Fibroblast of skin of left quadriceps (primary cell): ENCODE results near the gene BRME1.
"Not testable (repeated sequence)": the region's sequence is repeated elsewhere in the genome, so short reads cannot be mapped to it uniquely, and the experiment has no call there.

Source experiments
- DNase-seq, 2 experiments: peaks; one replicate each; pipeline ENCODE4 v3.0.0-alpha.2; 2013; ENCODE audit warnings: low read depth in 2 of 2

Gene BRME1

GRCh38 chr19:13866463-13867046 is 39.4 kb downstream of the BRME1 start:
- DNase-seq, result no peak

GRCh38 chr19:13865571-13866462 is 40.1 kb downstream of the BRME1 start:
- DNase-seq, result no peak

- DNase-seq, result no peak
Observed at GRCh38 chr19:13864667-13865570, 41.0 kb downstream of the BRME1 start.

- DNase-seq, result no peak
Observed at GRCh38 chr19:13864046-13864666, 41.8 kb downstream of the BRME1 start.

- DNase-seq, result peak; percentile 80 to 83
Observed at GRCh38 chr19:13861714-13862531, 44.0 kb downstream of the BRME1 start.

- no peak for DNase-seq
Observed at GRCh38 chr19:13861392-13861713, 44.6 kb downstream of the BRME1 start.

- no peak for DNase-seq
Observed at GRCh38 chr19:13860679-13861391, 45.1 kb downstream of the BRME1 start.

- no peak for DNase-seq
Observed at GRCh38 chr19:13859361-13859880, 46.5 kb downstream of the BRME1 start.

GRCh38 chr19:13856497-13856896 is 49.4 kb downstream of the BRME1 start:
- no peak for DNase-seq

GRCh38 chr19:13852171-13852707 is 53.7 kb downstream of the BRME1 start:
- DNase-seq, result not testable (repeated sequence)

- not testable (repeated sequence) for DNase-seq
Observed at GRCh38 chr19:13851734-13852114, 54.2 kb downstream of the BRME1 start.

- DNase-seq, result peak; percentile 82 to 87
Observed at GRCh38 chr19:13850910-13851733, 54.8 kb downstream of the BRME1 start.

- DNase-seq, result peak; percentile 48
Observed at GRCh38 chr19:13849991-13850909, 55.7 kb downstream of the BRME1 start.

- DNase-seq, result no peak
Observed at GRCh38 chr19:13848798-13849676, 56.9 kb downstream of the BRME1 start.

GRCh38 chr19:13848340-13848677 is 57.6 kb downstream of the BRME1 start:
- DNase-seq, result no peak

- peak; percentile 88 for DNase-seq
Observed at GRCh38 chr19:13847407-13848339, 58.2 kb downstream of the BRME1 start.
